GM19240 (cell line): ENCODE measurements around the gene ERRFI1.

Experiments
- DNase-seq: peaks from one replicate; pipeline ENCODE4 v3.0.0; 2011; ENCODE audit warnings: low spot score; ENCODE audit not compliant: insufficient read length

Gene ERRFI1

GRCh38 chr1:8043621-8044020, 17.5 kb upstream of the ERRFI1 start:
- no peak for DNase-seq

DNA sequence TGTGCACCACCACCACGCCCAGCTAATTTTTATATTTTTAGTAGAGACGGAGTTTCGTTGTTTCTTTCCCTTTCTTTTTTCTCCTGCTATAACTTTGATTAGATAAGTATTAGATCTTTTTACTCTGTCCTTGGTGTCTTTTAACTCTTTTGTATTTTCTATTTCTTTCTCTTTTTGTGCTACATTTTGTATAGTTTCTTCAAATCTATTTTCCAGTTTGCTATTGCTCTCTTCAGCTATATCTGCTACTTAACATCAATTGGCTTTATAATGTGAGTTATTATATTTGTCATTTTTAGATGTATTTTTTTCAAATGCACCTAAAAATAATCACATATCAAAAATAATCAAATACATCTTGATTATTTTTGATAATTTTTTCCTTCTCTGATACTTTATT, 16.0 kb upstream of the ERRFI1 start:
- no peak for DNase-seq

GRCh38 chr1:8040586-8040985, 14.5 kb upstream of the ERRFI1 start:
- no peak for DNase-seq

GRCh38 chr1:8039071-8039470, 13.0 kb upstream of the ERRFI1 start:
- no peak for DNase-seq

DNA sequence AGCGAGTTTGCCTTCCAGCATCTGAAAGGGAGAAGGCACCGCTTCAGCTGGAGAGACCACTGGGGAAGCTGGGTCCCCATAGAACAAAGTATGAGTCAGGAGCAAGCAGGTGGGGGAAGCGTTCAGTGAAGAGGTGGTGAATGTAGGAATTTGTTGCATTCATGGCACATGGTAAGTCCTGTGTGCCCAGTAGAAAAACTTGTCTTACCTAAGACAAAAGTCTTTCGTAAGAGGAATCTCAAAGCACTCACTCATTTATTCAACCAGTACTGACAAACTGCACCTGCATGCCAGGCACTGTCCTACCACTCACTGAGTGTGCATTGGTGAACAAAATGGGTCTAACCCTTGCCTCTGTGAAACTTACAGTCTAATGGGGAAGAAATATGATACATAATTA, 9.2 kb upstream of the ERRFI1 start:
- no peak for DNase-seq

GRCh38 chr1:8033322-8033721, 7.2 kb upstream of the ERRFI1 start:
- DNase-seq = no peak

DNA sequence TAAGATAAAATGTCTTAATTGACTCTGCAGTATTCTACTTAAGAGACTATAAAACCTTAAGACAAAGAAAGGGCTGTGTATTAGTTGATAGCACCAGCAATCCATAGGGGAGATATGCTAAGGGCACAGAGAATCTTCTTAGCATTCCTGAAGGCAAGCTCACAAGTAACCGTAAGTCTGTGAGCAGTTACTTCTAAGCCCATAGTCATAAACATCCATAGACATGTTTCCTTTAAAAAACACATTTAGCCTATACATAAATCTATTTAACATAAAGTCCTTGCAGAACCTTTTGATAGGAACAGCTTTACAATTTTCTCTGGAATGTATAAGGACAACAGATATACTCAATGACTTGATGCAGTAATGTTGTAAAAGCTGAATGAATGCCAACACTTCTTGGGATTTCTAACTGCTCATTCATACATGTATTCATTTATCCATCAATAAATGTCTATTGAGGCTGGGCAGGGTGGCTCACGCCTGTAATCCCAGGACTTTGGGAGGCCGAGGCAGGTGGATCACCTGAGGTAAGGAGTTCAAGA, 6.3 kb upstream of the ERRFI1 start:
- no peak for DNase-seq

GRCh38 chr1:8031176-8031785, 5.2 kb upstream of the ERRFI1 start:
- no peak for DNase-seq

- no peak for DNase-seq
Observed at GRCh38 chr1:8028571-8028910, 2.4 kb upstream of the ERRFI1 start.

DNA sequence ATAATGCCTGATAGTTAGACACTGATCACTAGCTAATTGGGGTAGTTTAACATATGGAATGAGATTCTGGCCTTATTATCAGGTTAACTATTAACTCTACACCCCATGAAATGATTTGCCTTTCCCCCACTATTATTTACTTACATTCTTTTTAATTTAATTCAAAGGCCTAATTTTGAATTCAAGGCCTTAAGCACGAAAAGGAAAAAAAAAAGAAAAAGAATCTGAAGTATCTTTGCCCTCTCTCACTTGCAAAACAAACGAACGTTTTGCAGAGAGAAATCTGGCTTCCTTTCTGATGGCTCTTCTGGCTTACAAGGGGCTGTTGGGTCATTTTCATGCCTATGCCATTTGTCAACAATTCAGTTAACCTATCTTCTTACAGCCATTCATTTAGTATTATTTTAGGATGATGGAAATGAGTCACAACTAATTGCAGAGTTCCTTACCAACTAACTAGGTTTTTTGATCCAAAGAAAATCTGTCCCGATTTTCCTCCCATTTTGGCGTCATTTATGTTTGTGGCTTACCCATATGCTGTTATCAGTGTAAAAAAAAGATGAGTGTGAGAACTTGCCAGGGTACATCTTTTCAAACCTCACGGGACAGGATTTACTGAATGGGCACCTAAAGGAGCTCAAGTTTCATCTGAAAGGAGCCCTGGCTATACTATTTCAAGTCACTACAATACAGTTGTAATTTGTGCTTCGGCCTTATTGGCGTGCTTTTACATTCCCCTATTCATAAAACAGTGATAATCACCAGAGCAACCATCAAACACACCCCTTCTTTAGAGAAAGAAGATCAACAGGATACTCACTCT, 1.9 kb upstream of the ERRFI1 start:
- no peak for DNase-seq

DNA sequence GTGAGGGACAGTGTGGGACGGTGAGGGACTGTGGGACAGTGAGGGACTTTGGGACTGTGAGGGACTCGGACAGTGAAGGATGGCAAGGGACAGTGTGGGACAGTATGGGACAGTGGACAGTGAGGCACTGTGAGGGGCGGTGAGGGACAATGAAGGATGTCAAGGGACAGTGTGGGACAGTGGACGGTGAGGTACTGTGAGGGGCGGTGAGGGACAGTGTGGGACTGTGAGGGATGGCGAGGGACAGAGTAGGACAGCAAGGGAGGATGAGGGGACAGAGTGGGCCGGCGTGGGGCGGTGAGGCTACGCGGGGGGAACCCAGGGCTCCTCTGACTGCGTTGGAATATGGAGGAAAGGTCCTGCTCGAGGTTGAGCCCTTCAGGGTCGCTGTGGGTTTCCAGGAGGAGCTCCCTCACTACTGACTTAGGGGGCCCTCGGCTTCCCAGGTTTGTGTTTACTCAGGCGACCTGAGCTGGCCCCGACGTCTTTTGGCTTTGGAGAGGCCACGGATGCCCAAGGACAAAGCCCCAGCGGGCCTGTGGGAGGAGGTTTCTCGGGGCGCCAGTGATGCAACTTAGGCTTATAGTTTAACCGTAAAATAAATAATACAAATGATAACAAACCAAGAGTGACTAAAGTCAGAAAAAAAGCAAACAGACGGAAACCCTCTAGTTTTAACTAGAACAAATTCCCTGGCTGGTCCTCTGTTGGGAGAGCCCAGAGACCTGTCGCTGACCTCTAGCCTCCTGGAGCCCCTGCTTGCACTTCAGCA, 1.1 kb upstream of the ERRFI1 start:
- no peak for DNase-seq

DNA sequence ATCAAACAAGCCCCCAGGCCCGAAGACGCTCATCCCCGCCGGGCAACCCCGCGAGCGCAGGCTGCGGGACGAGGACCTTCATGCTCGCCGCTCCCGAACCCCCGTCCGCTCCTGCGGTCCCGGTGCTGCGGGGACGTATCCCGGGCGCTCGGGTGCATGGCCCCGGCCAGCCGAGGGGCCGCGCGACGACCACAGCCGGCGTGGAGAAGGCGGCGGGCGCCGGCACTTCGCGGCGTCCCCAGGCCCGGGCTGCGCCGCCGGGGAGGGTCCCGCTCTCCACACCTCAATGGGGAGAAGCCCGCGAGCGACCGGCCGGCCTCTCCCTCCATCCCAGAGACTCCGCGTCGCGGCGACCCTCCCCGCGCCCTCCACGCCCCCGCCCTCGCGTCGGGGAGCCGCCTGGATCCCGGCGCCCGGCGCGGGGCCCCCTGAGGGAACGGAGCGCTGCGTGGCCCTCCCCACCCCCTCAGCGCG, 401 bp downstream of the ERRFI1 start:
- DNase-seq = no peak

- DNase-seq = no peak
Observed at GRCh38 chr1:8025061-8025670, 943 bp downstream of the ERRFI1 start.

- DNase-seq = no peak
Observed at GRCh38 chr1:8024329-8024728, 1.8 kb downstream of the ERRFI1 start.

GRCh38 chr1:8023995-8024313, 2.2 kb downstream of the ERRFI1 start:
- DNase-seq = no peak

- DNase-seq = no peak
Observed at GRCh38 chr1:8023287-8023994, 2.7 kb downstream of the ERRFI1 start.

DNA sequence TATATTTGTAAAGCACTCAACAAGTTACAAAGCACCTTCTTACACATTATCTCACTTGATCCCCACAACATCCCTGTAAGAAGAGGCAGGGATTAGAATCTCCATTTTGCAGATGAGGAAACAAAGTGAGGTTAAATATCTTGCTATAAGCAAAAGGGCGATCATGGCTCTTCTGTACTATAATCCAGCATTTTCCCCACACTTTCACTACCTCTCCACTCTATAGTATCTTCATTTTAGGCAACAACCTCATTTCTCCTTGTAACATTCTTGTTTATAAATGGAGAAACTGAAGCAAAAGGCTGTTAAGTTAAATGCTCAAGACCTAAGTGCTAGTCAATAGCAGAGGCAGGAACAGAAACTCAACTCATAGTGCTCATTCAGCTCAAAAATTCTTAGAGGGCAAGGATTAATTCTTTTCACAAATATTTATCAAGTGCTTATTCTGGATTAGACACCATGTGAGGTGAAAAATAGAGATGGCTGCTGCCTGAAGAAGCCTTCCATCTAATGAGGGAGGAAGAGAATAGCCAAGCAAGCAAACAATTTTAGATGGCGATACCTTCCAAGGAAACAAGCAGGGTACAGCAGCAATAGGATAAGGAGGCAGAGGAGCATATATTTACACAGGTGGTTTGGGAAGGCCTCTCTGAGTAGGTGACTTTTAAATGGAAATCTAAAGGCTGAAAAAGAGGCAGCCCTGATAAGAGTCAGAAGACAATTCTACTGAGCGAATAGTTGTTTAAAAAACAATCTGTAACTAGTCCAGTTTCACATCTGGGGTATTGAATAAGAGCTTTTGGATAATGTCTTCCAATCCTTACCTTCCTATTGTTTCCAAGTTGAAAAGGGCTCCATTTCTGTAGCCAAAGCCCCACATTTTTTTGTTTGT, 3.5 kb downstream of the ERRFI1 start:
- no peak for DNase-seq

- DNase-seq = no peak
Observed at GRCh38 chr1:8021676-8022266, 4.3 kb downstream of the ERRFI1 start.

DNA sequence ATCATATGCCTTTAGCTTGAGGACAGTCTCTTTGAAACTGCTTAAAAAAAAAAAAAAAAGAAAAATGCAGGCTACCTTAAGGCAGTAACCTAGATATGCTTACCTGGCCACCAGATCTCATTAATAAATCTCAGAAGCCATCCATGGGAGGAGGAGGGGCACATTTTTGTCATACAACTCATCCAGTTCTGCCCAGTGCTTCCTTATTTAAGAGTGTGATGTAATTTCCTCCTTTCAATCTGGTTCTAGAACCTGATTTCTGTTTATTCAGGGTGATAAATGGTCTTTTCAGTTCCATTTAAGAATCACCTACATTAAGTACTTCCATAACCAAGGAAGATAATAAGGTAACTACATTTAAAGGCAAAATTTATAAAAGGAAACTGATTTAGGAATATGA, 6.1 kb downstream of the ERRFI1 start:
- DNase-seq = no peak

- no peak for DNase-seq
Observed at GRCh38 chr1:8019229-8019620, 6.9 kb downstream of the ERRFI1 start.
